Measurements from ENCODE around the gene SLC32A1.

Gene SLC32A1

GRCh38 chr20:38730167-38730988 lies 6.1 kb downstream of the SLC32A1 start:
- no peak for TF ChIP-seq SNAI2 (CRISPR knock-in tag; IDR thresholded peaks at IDR 0.05)
- TF ChIP-seq ZFP30 (CRISPR knock-in tag; IDR thresholded peaks at IDR 0.05): no peak
- TF ChIP-seq PPARA (CRISPR knock-in tag; IDR thresholded peaks at IDR 0.05; ENCODE audit: borderline replicate concordance): no peak
- TF ChIP-seq CSRNP3 (CRISPR knock-in tag; IDR thresholded peaks at IDR 0.05): no peak
- ATAC-seq: no peak

- TF ChIP-seq PPARA (CRISPR knock-in tag; IDR thresholded peaks at IDR 0.05; ENCODE audit: borderline replicate concordance) (no peak), CREB5 (CRISPR knock-in tag; IDR thresholded peaks at IDR 0.05; ENCODE audit: low read depth) (no peak), ZFP30 (CRISPR knock-in tag; IDR thresholded peaks at IDR 0.05) (no peak), TCF4 (CRISPR knock-in tag; IDR thresholded peaks at IDR 0.05; ENCODE audit: borderline replicate concordance) (no peak), ZFP3 (CRISPR knock-in tag; IDR thresholded peaks at IDR 0.05) (no peak), ZNF565 (CRISPR knock-in tag; conservative IDR thresholded peaks at IDR 0.05; ENCODE audit: low read depth) (no peak), OSR1 (CRISPR knock-in tag; IDR thresholded peaks at IDR 0.05) (no peak), CSDC2 (CRISPR knock-in tag; IDR thresholded peaks at IDR 0.05) (no peak), ZNF70 (CRISPR knock-in tag; IDR thresholded peaks at IDR 0.05) (no peak), CSRNP3 (CRISPR knock-in tag; IDR thresholded peaks at IDR 0.05) (no peak), BACH2 (CRISPR knock-in tag; IDR thresholded peaks at IDR 0.05; ENCODE audit: borderline replicate concordance) (no peak)
- TF ChIP-seq, protein P1, sequence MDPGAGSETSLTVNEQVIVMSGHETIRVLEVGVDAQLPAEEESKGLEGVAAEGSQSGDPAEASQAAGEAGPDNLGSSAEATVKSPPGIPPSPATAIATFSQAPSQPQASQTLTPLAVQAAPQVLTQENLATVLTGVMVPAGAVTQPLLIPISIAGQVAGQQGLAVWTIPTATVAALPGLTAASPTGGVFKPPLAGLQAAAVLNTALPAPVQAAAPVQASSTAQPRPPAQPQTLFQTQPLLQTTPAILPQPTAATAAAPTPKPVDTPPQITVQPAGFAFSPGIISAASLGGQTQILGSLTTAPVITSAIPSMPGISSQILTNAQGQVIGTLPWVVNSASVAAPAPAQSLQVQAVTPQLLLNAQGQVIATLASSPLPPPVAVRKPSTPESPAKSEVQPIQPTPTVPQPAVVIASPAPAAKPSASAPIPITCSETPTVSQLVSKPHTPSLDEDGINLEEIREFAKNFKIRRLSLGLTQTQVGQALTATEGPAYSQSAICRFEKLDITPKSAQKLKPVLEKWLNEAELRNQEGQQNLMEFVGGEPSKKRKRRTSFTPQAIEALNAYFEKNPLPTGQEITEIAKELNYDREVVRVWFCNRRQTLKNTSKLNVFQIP (CRISPR knock-in tag; IDR thresholded peaks at IDR 0.05; ENCODE audit: borderline replicate concordance, low read depth): no peak
- peak; percentile 91 for ATAC-seq
Observed at GRCh38 chr20:38730989-38731737, 6.9 kb downstream of the SLC32A1 start.

DNA sequence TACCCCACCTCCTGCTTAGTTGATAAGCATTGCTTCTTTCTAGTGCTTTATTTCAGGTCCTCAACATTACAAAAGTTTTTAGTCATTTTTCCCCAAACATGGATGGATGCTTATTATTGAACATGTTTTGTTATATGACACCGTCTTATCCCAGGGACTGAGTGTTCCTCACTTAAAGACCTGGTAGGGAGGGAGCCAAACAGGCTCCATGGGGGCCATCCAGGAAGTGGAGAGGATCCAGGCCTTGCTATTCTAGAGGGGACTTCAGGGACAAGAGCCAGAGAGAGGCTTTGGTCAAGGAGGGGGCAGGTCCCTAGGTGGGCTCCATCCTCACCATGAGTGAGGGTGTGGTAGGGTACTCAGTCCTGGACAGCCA lies 7.4 kb downstream of the SLC32A1 start:
- no peak for TF ChIP-seq RARB (CRISPR knock-in tag; IDR thresholded peaks at IDR 0.05)
- no peak for TF ChIP-seq SNAI2 (CRISPR knock-in tag; IDR thresholded peaks at IDR 0.05)
- no peak for ATAC-seq

DNA sequence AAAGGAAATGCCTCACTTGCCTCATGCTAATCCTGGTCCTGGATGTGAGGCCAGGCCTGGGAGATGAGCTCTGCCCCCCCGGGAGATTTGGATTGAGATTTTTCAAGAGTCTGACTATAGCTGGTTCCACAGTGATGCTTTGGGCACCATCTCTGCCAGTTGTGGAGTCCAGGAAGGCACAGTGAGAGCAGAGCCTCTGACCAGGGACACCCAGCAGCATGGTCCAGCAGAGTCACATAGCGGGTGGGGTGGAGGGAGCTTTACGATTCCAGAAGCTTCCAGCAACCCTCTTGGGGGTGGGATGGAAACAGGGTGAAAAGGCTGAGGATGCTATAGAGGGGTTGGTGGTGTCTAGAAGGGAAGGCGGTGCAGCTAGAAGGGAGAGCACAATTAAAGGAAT lies 8.7 kb downstream of the SLC32A1 start:
- ATAC-seq: no peak
- TF ChIP-seq TOX (CRISPR knock-in tag; IDR thresholded peaks at IDR 0.05; ENCODE audit: borderline replicate concordance) (no peak), ZNF70 (CRISPR knock-in tag; IDR thresholded peaks at IDR 0.05) (no peak), TCF4 (CRISPR knock-in tag; IDR thresholded peaks at IDR 0.05; ENCODE audit: borderline replicate concordance) (no peak), BACH2 (CRISPR knock-in tag; IDR thresholded peaks at IDR 0.05; ENCODE audit: borderline replicate concordance) (no peak), ZFP3 (CRISPR knock-in tag; IDR thresholded peaks at IDR 0.05) (no peak), ZFP30 (CRISPR knock-in tag; IDR thresholded peaks at IDR 0.05) (no peak), ISL1 (CRISPR knock-in tag; IDR thresholded peaks at IDR 0.05) (no peak), ZC3H10 (CRISPR knock-in tag; IDR thresholded peaks at IDR 0.05) (no peak), ESRRG (CRISPR knock-in tag; IDR thresholded peaks at IDR 0.05) (no peak), ZNF565 (CRISPR knock-in tag; conservative IDR thresholded peaks at IDR 0.05; ENCODE audit: low read depth) (no peak), PPARA (CRISPR knock-in tag; IDR thresholded peaks at IDR 0.05; ENCODE audit: borderline replicate concordance) (no peak)
- TF ChIP-seq, protein P2, sequence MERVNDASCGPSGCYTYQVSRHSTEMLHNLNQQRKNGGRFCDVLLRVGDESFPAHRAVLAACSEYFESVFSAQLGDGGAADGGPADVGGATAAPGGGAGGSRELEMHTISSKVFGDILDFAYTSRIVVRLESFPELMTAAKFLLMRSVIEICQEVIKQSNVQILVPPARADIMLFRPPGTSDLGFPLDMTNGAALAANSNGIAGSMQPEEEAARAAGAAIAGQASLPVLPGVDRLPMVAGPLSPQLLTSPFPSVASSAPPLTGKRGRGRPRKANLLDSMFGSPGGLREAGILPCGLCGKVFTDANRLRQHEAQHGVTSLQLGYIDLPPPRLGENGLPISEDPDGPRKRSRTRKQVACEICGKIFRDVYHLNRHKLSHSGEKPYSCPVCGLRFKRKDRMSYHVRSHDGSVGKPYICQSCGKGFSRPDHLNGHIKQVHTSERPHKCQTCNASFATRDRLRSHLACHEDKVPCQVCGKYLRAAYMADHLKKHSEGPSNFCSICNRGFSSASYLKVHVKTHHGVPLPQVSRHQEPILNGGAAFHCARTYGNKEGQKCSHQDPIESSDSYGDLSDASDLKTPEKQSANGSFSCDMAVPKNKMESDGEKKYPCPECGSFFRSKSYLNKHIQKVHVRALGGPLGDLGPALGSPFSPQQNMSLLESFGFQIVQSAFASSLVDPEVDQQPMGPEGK (CRISPR knock-in tag; IDR thresholded peaks at IDR 0.05; ENCODE audit: borderline replicate concordance): no peak
- TF ChIP-seq, protein P1 (CRISPR knock-in tag; IDR thresholded peaks at IDR 0.05; ENCODE audit: borderline replicate concordance, low read depth): no peak
- TF ChIP-seq, protein P3, sequence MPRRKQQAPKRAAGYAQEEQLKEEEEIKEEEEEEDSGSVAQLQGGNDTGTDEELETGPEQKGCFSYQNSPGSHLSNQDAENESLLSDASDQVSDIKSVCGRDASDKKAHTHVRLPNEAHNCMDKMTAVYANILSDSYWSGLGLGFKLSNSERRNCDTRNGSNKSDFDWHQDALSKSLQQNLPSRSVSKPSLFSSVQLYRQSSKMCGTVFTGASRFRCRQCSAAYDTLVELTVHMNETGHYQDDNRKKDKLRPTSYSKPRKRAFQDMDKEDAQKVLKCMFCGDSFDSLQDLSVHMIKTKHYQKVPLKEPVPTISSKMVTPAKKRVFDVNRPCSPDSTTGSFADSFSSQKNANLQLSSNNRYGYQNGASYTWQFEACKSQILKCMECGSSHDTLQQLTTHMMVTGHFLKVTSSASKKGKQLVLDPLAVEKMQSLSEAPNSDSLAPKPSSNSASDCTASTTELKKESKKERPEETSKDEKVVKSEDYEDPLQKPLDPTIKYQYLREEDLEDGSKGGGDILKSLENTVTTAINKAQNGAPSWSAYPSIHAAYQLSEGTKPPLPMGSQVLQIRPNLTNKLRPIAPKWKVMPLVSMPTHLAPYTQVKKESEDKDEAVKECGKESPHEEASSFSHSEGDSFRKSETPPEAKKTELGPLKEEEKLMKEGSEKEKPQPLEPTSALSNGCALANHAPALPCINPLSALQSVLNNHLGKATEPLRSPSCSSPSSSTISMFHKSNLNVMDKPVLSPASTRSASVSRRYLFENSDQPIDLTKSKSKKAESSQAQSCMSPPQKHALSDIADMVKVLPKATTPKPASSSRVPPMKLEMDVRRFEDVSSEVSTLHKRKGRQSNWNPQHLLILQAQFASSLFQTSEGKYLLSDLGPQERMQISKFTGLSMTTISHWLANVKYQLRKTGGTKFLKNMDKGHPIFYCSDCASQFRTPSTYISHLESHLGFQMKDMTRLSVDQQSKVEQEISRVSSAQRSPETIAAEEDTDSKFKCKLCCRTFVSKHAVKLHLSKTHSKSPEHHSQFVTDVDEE (CRISPR knock-in tag; IDR thresholded peaks at IDR 0.05): no peak

All from SK-N-SH treated with all-trans-retinoic acid at 6 μM for 48 hours (cell line).